SKM-1 treated with dmso at 0.1 percent for 144 hours (cell line): ENCODE measurements around the gene PLEKHG4B.
"Not testable (repeated sequence)": the region's sequence is repeated elsewhere in the genome, so short reads cannot be mapped to it uniquely, and the experiment has no call there.

Experiments used
- DNase-seq: peaks from one replicate; lab custom pipeline; 2025; ENCODE audit not compliant: unreplicated experiment; lab: John Stamatoyannopoulos, UW

PLEKHG4B gene

GRCh38 chr5:94113-94892 is 2.3 kb downstream of the PLEKHG4B start:
- no peak for DNase-seq

DNA sequence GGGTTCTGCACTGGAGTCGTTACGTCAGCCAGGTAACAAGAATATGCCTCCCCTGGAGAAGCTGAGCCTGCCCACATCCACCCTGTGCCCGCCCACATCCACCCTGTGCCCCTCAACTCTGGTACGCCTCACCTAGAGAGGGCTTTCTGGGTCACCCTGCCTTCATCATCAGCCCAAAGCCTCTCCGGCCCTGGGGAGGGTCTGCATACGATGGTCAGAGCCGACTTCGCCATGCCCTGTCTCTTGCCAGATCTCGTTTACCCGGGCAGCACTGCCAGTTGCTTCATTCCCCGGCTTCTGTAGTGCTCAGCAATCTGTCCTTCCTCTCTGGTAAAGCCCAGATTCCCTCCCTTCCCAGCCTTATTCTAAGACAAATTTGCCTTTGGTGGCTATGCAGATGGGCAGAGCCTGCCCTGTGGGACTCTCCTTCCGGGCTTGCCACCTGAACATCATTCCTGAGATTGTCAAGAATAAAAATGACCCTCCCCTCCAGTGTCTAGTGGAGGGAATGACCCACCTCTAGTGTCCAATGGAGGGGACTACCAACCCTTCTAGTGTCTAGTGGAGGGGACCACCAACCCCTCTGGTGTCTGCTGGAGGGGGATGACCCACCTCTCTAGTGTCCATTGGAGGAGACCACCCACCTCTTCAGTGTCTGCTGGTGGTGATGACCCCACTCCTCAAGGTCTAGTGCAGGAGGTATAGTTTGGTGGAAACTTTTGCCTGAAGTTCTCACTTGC is 3.4 kb downstream of the PLEKHG4B start:
- no peak for DNase-seq

GRCh38 chr5:96976-97660 is 5.2 kb downstream of the PLEKHG4B start:
- DNase-seq = no peak

GRCh38 chr5:99815-100214 is 7.8 kb downstream of the PLEKHG4B start:
- DNase-seq = no peak

- DNase-seq = no peak
These were observed 10.6 kb downstream of the PLEKHG4B start for GRCh38 chr5:102411-103043.

DNA sequence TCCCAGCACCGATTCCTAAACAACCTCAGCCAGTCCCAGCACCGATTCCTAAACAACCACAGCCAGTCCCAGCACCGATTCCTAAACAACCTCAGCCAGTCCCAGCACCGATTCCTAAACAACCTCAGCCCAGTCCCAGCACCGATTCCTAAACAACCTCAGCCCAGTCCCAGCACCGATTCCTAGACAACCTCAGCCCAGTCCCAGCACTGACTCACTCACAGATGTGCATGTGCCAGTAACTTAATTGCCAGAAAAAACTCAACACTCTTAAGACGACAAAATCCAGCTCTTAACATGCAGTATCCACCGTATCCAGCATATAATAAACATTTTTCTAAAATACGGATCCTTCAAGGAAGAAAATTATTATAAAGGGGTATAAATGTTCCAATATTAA is 12.1 kb downstream of the PLEKHG4B start:
- not testable (repeated sequence) for DNase-seq

- no peak for DNase-seq
These were observed 12.9 kb downstream of the PLEKHG4B start for GRCh38 chr5:104778-105296.

- no peak for DNase-seq
These were observed 13.6 kb downstream of the PLEKHG4B start for GRCh38 chr5:105504-106070.

- DNase-seq = no peak
These were observed 14.6 kb downstream of the PLEKHG4B start for GRCh38 chr5:106587-106986.

GRCh38 chr5:107526-107925 is 15.6 kb downstream of the PLEKHG4B start:
- DNase-seq = no peak

DNA sequence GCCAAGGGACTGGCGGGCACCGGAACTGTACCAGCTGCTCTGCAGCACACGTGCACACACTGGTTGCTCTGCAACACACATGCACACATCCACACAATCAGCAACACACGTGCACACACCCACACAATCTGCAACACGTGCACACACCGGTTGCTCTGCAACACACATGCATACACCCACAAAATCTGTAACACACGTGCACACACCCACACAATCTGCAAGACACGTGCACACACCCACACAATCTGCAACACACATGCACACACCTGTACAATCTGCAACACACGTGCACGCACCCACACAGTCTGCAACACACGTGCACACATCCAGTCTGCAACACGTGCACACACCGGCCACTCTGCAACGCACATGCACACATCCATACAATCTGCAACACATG is 17.9 kb downstream of the PLEKHG4B start:
- no peak for DNase-seq

DNA sequence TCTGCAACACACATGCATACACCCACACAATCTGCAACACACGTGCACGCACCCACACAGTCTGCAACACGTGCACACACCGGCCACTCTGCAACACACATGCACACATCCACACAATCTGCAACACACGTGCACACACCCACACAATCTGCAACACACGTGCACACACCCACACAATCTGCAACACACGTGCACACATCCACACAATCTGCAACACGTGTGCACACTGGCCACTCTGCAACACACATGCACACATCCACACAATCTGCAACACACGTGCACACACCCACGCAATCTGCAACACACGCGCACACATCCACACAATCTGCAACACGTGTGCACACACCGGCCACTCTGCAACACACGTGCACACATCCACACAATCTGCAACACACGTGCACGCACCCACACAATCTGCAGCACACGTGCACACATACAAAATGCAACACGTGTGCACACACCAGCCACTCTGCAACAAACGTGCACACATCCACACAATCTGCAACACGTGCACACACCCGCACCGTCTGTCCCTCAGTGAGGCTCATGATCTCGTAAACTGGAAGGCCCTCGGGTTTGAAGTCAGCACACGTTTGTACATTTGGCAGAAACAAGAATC is 18.4 kb downstream of the PLEKHG4B start:
- DNase-seq = no peak

GRCh38 chr5:111171-111570 is 19.2 kb downstream of the PLEKHG4B start:
- no peak for DNase-seq

GRCh38 chr5:119486-120097 is 27.6 kb downstream of the PLEKHG4B start:
- no peak for DNase-seq

GRCh38 chr5:121432-121831 is 29.5 kb downstream of the PLEKHG4B start:
- DNase-seq = no peak

DNA sequence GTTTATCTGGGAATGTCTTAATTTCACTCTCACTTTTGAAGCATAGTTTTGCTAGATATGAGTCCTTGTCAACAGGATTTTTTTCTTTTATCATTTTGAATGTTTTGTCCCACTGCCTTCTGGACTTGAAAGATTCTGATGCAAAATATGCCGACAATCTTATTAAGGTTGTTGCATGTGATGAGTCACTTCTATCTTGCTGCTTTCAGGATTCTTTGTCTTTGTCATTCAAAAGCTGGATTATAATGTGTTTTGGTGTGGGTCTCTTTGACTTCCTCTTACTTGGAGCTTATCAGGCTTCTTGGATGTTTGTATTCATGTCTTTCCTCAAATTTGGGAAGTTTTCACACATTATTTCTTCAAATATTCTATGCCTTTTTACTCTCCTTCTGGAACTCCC is 33.8 kb downstream of the PLEKHG4B start:
- no peak for DNase-seq

- DNase-seq = no peak
These were observed 34.8 kb downstream of the PLEKHG4B start for GRCh38 chr5:126806-127205.

GRCh38 chr5:127886-128285 is 35.9 kb downstream of the PLEKHG4B start:
- DNase-seq = no peak

DNA sequence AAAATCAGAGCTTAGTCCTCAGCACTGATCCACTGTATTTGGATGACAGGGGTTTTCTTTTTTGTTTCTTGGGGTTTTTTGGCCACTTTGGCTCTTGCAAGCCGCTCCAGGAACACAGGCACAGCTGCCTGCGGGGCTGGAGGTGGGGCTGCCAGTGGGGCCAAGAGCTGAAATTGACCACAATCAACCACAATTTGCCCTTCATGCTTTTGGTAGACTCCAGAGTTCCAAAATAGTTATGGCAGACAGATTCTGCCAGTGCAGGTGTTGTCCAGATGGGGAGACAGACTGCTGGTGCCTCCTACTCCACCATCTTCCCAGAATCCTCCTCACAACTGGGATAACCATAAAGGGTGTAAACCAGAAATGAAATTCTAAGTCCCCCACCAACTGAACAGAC is 36.5 kb downstream of the PLEKHG4B start:
- no peak for DNase-seq

- DNase-seq = no peak
These were observed 37.2 kb downstream of the PLEKHG4B start for GRCh38 chr5:129148-129547.
